PC-9 (cell line): ENCODE results near the gene ZNF398.

Source experiments
- EZH2 ChIP-seq: fragments of 200-600 bp; sonication (generic); IDR thresholded peaks from 2 replicates; pipeline ENCODE4 v1.8.0; 2017; ENCODE audit warnings: antibody characterized with exemption, low read depth
- TF ChIP-seq, protein P1 (sequence below): fragments of 200-600 bp; sonication (generic); conservative IDR thresholded peaks from 2 replicates; pipeline ENCODE4 v1.6.1; 2017; ENCODE audit warnings: mixed run types, antibody characterized with exemption, mild to moderate bottlenecking, moderate library complexity

DNA sequence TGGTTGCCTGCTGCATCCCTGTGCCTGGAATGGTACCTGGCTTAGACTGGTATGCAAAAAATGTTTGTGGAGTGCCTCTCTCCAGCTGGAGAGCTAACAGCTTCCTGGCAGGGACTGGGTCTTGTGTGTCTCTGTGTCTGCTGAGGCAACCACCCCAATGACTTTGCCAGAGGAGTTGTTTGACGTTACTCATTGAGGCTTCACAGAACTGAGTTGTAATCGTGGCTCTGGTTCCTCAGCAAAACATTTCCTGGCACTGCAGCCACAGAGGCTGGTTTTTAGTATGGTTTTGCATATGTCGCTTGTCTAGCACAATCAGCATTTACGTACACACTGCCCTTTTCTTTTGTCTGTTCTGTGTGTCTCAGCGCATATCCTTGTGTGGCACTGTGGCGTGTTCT is 55.6 kb downstream of the ZNF398 start:
- TF ChIP-seq, protein P1, sequence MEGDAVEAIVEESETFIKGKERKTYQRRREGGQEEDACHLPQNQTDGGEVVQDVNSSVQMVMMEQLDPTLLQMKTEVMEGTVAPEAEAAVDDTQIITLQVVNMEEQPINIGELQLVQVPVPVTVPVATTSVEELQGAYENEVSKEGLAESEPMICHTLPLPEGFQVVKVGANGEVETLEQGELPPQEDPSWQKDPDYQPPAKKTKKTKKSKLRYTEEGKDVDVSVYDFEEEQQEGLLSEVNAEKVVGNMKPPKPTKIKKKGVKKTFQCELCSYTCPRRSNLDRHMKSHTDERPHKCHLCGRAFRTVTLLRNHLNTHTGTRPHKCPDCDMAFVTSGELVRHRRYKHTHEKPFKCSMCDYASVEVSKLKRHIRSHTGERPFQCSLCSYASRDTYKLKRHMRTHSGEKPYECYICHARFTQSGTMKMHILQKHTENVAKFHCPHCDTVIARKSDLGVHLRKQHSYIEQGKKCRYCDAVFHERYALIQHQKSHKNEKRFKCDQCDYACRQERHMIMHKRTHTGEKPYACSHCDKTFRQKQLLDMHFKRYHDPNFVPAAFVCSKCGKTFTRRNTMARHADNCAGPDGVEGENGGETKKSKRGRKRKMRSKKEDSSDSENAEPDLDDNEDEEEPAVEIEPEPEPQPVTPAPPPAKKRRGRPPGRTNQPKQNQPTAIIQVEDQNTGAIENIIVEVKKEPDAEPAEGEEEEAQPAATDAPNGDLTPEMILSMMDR, result no peak
- no peak for TF ChIP-seq EZH2
